ENCODE measurements around the gene KRTAP9-4. TPM values are rescaled to one million over a fixed set of nuclear protein-coding genes. Genes with fewer than 3 reads are reported as not detected.
A peak's percentile ranks its signal among the peaks of the same experiment; 100 is the strongest.

The KRTAP9-4 gene
- total RNA-seq, 1 experiment from 2014 or later, result not detected

DNA sequence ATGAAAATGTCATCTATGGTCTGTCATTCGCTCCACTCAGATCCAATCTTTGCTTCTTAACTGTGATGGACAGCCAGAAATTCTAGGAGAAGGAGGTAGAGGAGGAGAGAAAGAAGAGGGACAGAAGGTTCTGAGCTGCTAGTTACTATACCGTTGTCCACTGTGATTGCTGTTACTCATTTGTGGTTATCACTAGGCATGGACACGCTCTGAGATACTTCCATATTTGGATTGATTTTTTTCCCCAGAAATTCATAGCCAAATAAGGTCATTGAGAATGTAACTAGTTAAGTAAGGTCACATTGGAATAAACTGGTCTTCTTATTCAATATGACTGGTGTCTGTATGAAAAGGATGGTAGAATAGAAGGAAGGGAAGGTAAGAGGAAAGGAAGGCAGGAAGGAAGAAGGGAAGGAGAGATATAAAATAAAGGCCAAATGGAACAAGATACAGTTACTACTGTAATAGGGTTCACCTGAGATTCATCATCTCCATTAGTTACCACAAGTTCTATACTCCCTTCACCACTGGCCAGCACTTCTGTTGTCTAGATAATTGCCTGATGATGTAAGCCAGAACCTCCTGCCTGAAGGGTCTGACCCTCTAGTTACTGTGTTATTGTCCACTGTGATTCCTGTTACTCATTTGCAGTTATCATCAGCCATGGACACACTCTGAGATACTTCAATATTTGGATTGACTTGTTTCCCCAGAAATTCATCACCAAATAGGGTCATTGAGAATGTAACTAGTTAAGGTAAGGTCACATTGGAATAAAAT, 28.9 kb downstream of the KRTAP9-4 start:
- Mint-ChIP-seq H3K36me3 (ENCODE audit: insufficient read depth, unreplicated experiment) (no peaks in the 10 kb centered on the region), H3K27me3 (ENCODE audit: unreplicated experiment) (no peaks in the 10 kb centered on the region), H3K9me3 (ENCODE audit: low read depth, unreplicated experiment) (no peaks in the 10 kb centered on the region), H3K27ac (ENCODE audit: unreplicated experiment) (no peak overlapping the region), H3K4me1 (ENCODE audit: low read depth, unreplicated experiment) (peaks cover under 1% of the 10 kb centered on the region), H3K4me3 (ENCODE audit: low read depth, unreplicated experiment) (no peak overlapping the region)
- DNase-seq, result no peak
- TF ChIP-seq CTCF (IDR thresholded peaks at IDR 0.05; ENCODE audit: unreplicated experiment), result no peak
- intact Hi-C loops (cut with micrococcal nuclease; ENCODE audit: unreplicated experiment), result no loop called here
- BruUV-seq (replicated peaks), result no TSS peak
- CTCF ChIA-PET, result no interaction called here

DNA sequence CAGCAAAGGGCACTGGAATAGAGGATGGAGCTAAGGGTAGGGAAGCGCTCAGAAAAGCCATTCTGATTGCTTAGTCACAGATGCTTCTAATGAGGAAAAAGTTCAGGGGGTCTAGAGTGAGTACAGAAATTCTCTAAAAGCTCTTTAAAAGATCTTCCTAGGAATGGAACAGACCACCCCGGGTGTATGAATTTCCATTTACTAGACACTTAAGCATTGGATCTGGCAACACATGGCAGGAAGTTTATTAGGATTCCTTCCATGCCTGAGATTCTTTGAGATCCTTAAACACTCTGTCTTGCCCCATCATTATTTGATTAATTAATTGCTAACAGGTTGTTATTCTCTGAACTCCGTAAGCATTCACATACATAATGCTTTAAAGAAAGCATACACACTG, 34.6 kb downstream of the KRTAP9-4 start:
- BruUV-seq (replicated peaks), result no TSS peak
- H3K4me3 Mint-ChIP-seq (ENCODE audit: low read depth, unreplicated experiment), result no peak overlapping the region
- H3K9me3 Mint-ChIP-seq (ENCODE audit: low read depth, unreplicated experiment), result peaks cover 2% of the 10 kb centered on the region
- CTCF ChIA-PET, result interaction anchor here (0.5 kb wide), 1 partner anchor 11 kb away, joined by 3 read pairs; no protein-coding TSS in a partner anchor
- H3K36me3 Mint-ChIP-seq (ENCODE audit: insufficient read depth, unreplicated experiment), result no peaks in the 10 kb centered on the region
- intact Hi-C loops (cut with micrococcal nuclease; ENCODE audit: unreplicated experiment), result no loop called here
- no peak for DNase-seq
- no peak overlapping the region for H3K27ac Mint-ChIP-seq (ENCODE audit: unreplicated experiment)
- no peak for TF ChIP-seq CTCF (IDR thresholded peaks at IDR 0.05; ENCODE audit: unreplicated experiment)
- H3K4me1 Mint-ChIP-seq (ENCODE audit: low read depth, unreplicated experiment), result peaks cover 38% of the 10 kb centered on the region
- H3K27me3 Mint-ChIP-seq (ENCODE audit: unreplicated experiment), result no peaks in the 10 kb centered on the region

GRCh38 chr17:41284546-41284945, 35.1 kb downstream of the KRTAP9-4 start:
- Mint-ChIP-seq H3K4me3 (ENCODE audit: low read depth, unreplicated experiment) (no peak overlapping the region), H3K9me3 (ENCODE audit: low read depth, unreplicated experiment) (peaks cover 2% of the 10 kb centered on the region), H3K27me3 (ENCODE audit: unreplicated experiment) (no peaks in the 10 kb centered on the region), H3K36me3 (ENCODE audit: insufficient read depth, unreplicated experiment) (no peaks in the 10 kb centered on the region), H3K4me1 (ENCODE audit: low read depth, unreplicated experiment) (peaks cover 38% of the 10 kb centered on the region), H3K27ac (ENCODE audit: unreplicated experiment) (no peak overlapping the region)
- no peak for DNase-seq
- intact Hi-C loops (cut with micrococcal nuclease; ENCODE audit: unreplicated experiment), result no loop called here
- CTCF ChIA-PET, result no interaction called here
- no TSS peak for BruUV-seq (replicated peaks)
- TF ChIP-seq CTCF (IDR thresholded peaks at IDR 0.05; ENCODE audit: unreplicated experiment), result no peak

DNA sequence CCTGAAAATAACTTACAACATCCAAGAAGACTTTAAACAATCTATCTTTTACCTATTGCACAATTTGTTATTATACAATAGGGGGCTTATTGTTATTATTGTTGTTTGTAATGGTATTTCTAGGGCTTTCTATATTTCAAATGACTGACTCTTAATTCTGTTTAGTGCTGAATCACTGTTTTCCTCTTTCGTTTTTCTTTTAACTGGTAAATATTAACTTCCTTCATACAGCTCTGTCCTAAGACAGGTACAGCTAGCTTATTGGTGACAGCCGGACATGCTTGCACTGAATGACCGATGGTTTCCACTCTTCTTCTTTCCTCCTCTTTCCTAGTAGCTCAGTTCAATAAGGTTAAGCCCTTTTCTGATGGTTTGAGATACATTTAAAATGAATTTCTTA, 37.6 kb downstream of the KRTAP9-4 start:
- no peaks in the 10 kb centered on the region for H3K36me3 Mint-ChIP-seq (ENCODE audit: insufficient read depth, unreplicated experiment)
- H3K4me1 Mint-ChIP-seq (ENCODE audit: low read depth, unreplicated experiment), result peaks cover 38% of the 10 kb centered on the region
- H3K27me3 Mint-ChIP-seq (ENCODE audit: unreplicated experiment), result no peaks in the 10 kb centered on the region
- intact Hi-C loops (cut with micrococcal nuclease; ENCODE audit: unreplicated experiment), result no loop called here
- no peak for TF ChIP-seq CTCF (IDR thresholded peaks at IDR 0.05; ENCODE audit: unreplicated experiment)
- H3K27ac Mint-ChIP-seq (ENCODE audit: unreplicated experiment), result peak overlapping the region; percentile 36
- H3K4me3 Mint-ChIP-seq (ENCODE audit: low read depth, unreplicated experiment), result no peak overlapping the region
- H3K9me3 Mint-ChIP-seq (ENCODE audit: low read depth, unreplicated experiment), result peaks cover 2% of the 10 kb centered on the region
- DNase-seq, result no peak
- CTCF ChIA-PET, result interaction anchor here (0.7 to 1.3 kb wide), 3 partner anchors 35 to 155 kb away, joined by 3 to 4 read pairs (median 4); no protein-coding TSS in a partner anchor
- BruUV-seq (replicated peaks), result no TSS peak

Data from Calu3 (cell line).